Esophagus squamous epithelium (tissue), 4 donors: ENCODE data around the gene EPB41L2.

ENCODE experiments used
- POLR2A ChIP-seq, 4 donors: fragments of 450-650 bp; IDR thresholded peaks; one replicate each; pipeline ENCODE4 v1.6.1; 2017; ENCODE audit warnings: antibody characterized with exemption in 4 of 4, mild to moderate bottlenecking in 4 of 4, moderate library complexity in 3 of 4
- TF ChIP-seq, protein P1 (sequence below), 6 experiments: fragments of 450-650 bp in 4 of 6; fragments of 200-600 bp in 2 of 6; sonication (generic) in 2 of 6; IDR thresholded peaks; one replicate each; pipeline ENCODE4 v1.5.1; 2016 to 2019; ENCODE audit warnings: antibody characterized with exemption in 6 of 6, mild to moderate bottlenecking in 4 of 6, moderate library complexity in 4 of 6

DNA sequence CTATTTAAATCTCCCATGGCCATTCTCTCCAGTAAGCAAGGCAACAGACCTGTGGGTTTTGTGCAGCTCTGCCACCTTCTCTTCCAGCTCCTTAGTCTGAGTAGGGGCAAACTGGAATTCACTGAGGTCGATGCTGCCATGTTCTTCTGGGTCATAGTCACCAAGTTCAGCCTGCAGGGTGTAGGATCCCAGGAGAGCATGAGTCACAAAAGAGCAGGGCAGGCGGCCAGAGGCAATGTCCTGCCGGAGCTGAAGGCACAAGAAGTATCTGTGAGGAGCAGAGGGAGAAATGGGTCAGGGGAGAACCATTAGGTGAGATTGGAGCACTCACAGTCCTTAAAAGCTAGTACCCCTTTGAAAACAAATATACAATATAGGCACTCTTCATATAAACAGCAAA is 162.1 kb downstream of the EPB41L2 start:
- TF ChIP-seq, protein P1, sequence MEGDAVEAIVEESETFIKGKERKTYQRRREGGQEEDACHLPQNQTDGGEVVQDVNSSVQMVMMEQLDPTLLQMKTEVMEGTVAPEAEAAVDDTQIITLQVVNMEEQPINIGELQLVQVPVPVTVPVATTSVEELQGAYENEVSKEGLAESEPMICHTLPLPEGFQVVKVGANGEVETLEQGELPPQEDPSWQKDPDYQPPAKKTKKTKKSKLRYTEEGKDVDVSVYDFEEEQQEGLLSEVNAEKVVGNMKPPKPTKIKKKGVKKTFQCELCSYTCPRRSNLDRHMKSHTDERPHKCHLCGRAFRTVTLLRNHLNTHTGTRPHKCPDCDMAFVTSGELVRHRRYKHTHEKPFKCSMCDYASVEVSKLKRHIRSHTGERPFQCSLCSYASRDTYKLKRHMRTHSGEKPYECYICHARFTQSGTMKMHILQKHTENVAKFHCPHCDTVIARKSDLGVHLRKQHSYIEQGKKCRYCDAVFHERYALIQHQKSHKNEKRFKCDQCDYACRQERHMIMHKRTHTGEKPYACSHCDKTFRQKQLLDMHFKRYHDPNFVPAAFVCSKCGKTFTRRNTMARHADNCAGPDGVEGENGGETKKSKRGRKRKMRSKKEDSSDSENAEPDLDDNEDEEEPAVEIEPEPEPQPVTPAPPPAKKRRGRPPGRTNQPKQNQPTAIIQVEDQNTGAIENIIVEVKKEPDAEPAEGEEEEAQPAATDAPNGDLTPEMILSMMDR (IDR thresholded peaks at IDR 0.05), result no peak
- no peak for TF ChIP-seq POLR2A (IDR thresholded peaks at IDR 0.05)
